Measurements from ENCODE around the gene E2F6.
A peak's percentile ranks its signal among the peaks of the same experiment; 100 is the strongest.

Gene E2F6

GRCh38 chr2:11480406-11480805 is 14.4 kb upstream of the E2F6 start:
- peaks cover 31% of the 10 kb centered on the region for H3K27me3 ChIP-seq (ENCODE audit: insufficient read depth, low read length)
- no peak overlapping the region for H3K27ac ChIP-seq (ENCODE audit: low read depth, low read length)
- H3K36me3 ChIP-seq (ENCODE audit: insufficient read depth, low read length) = no peaks in the 10 kb centered on the region
- no peak overlapping the region for H3K9ac ChIP-seq (ENCODE audit: low read depth, low read length)
- H3K4me1 ChIP-seq (ENCODE audit: insufficient read depth, low read length) = 0 out of 2 replicates have a peak, but pooled peaks cover 6% of the 10 kb centered on the region
- no peak overlapping the region for H3K4me3 ChIP-seq (ENCODE audit: low read length)
- no peaks in the 10 kb centered on the region for H3K9me3 ChIP-seq (ENCODE audit: insufficient read depth, low read depth, low read length)
- 90% methylated on average over 3 of the region's 4 CpGs for WGBS

GRCh38 chr2:11478899-11479605 is 13.1 kb upstream of the E2F6 start:
- Histone ChIP-seq H3K27me3 (ENCODE audit: insufficient read depth, low read length) (peaks cover 31% of the 10 kb centered on the region), H3K27ac (ENCODE audit: low read depth, low read length) (no peak overlapping the region), H3K4me1 (ENCODE audit: insufficient read depth, low read length) (0 out of 2 replicates have a peak, but pooled peaks cover 4% of the 10 kb centered on the region), H3K4me3 (ENCODE audit: low read length) (no peak overlapping the region), H3K9ac (ENCODE audit: low read depth, low read length) (no peak overlapping the region), H3K36me3 (ENCODE audit: insufficient read depth, low read length) (no peaks in the 10 kb centered on the region), H3K9me3 (ENCODE audit: insufficient read depth, low read depth, low read length) (no peaks in the 10 kb centered on the region)
- WGBS = 82% methylated on average over 12 of the region's 12 CpGs

- Histone ChIP-seq H3K9ac (ENCODE audit: low read depth, low read length) (no peak overlapping the region), H3K36me3 (ENCODE audit: insufficient read depth, low read length) (no peaks in the 10 kb centered on the region), H3K27ac (ENCODE audit: low read depth, low read length) (no peak overlapping the region), H3K27me3 (ENCODE audit: insufficient read depth, low read length) (peaks cover 26% of the 10 kb centered on the region), H3K4me3 (ENCODE audit: low read length) (no peak overlapping the region), H3K4me1 (ENCODE audit: insufficient read depth, low read length) (no peaks in the 10 kb centered on the region), H3K9me3 (ENCODE audit: insufficient read depth, low read depth, low read length) (no peaks in the 10 kb centered on the region)
- 39% methylated on average over 2 of the region's 2 CpGs for WGBS
Observed at GRCh38 chr2:11477994-11478393, 12.0 kb upstream of the E2F6 start.

GRCh38 chr2:11473659-11474433 is 7.9 kb upstream of the E2F6 start:
- H3K9ac ChIP-seq (ENCODE audit: low read depth, low read length) = no peak overlapping the region

GRCh38 chr2:11467749-11468148 is 1.8 kb upstream of the E2F6 start:
- WGBS = 92% methylated on average over 6 of the region's 6 CpGs
- Histone ChIP-seq H3K27me3 (ENCODE audit: insufficient read depth, low read length) (peaks cover 11% of the 10 kb centered on the region), H3K27ac (ENCODE audit: low read depth, low read length) (no peak overlapping the region), H3K36me3 (ENCODE audit: insufficient read depth, low read length) (peaks cover 19% of the 10 kb centered on the region), H3K4me1 (ENCODE audit: insufficient read depth, low read length) (no peaks in the 10 kb centered on the region; the same call in 1 of the 2 replicates), H3K9ac (ENCODE audit: low read depth, low read length) (no peak overlapping the region), H3K4me3 (ENCODE audit: low read length) (no peak overlapping the region), H3K9me3 (ENCODE audit: insufficient read depth, low read depth, low read length) (no peaks in the 10 kb centered on the region)

More at GRCh38 chr2:11473659-11474433, 7.9 kb upstream of the E2F6 start:
- WGBS = 88% methylated on average over 10 of the region's 10 CpGs
- Histone ChIP-seq H3K27me3 (ENCODE audit: insufficient read depth, low read length) (no peaks in the 10 kb centered on the region), H3K9me3 (ENCODE audit: insufficient read depth, low read depth, low read length) (no peaks in the 10 kb centered on the region), H3K4me3 (ENCODE audit: low read length) (no peak overlapping the region), H3K4me1 (ENCODE audit: insufficient read depth, low read length) (no peaks in the 10 kb centered on the region), H3K27ac (ENCODE audit: low read depth, low read length) (no peak overlapping the region), H3K36me3 (ENCODE audit: insufficient read depth, low read length) (no peaks in the 10 kb centered on the region)

GRCh38 chr2:11467129-11467649 is 1.2 kb upstream of the E2F6 start:
- WGBS = 93% methylated on average over 5 of the region's 5 CpGs
- H3K9ac ChIP-seq (ENCODE audit: low read depth, low read length) = no peak overlapping the region
- H3K4me3 ChIP-seq (ENCODE audit: low read length) = no peak overlapping the region

GRCh38 chr2:11466307-11467128 is 557 bp upstream of the E2F6 start:
- Histone ChIP-seq H3K36me3 (ENCODE audit: insufficient read depth, low read length) (peaks cover 19% of the 10 kb centered on the region), H3K9ac (ENCODE audit: low read depth, low read length) (peak overlapping the region; percentile 55; the same call in 1 of the 2 replicates), H3K27me3 (ENCODE audit: insufficient read depth, low read length) (peaks cover 11% of the 10 kb centered on the region), H3K4me3 (ENCODE audit: low read length) (peak overlapping the region; percentile 61), H3K9me3 (ENCODE audit: insufficient read depth, low read depth, low read length) (no peaks in the 10 kb centered on the region), H3K27ac (ENCODE audit: low read depth, low read length) (no peak overlapping the region), H3K4me1 (ENCODE audit: insufficient read depth, low read length) (no peaks in the 10 kb centered on the region; the same call in 1 of the 2 replicates)
- WGBS = 64% methylated on average over 26 of the region's 26 CpGs

More at GRCh38 chr2:11467129-11467649, 1.2 kb upstream of the E2F6 start:
- H3K4me1 ChIP-seq (ENCODE audit: insufficient read depth, low read length) = no peaks in the 10 kb centered on the region; the same call in 1 of the 2 replicates
- peaks cover 11% of the 10 kb centered on the region for H3K27me3 ChIP-seq (ENCODE audit: insufficient read depth, low read length)
- no peaks in the 10 kb centered on the region for H3K9me3 ChIP-seq (ENCODE audit: insufficient read depth, low read depth, low read length)
- H3K27ac ChIP-seq (ENCODE audit: low read depth, low read length) = no peak overlapping the region
- peaks cover 19% of the 10 kb centered on the region for H3K36me3 ChIP-seq (ENCODE audit: insufficient read depth, low read length)

GRCh38 chr2:11465110-11465484 is 864 bp downstream of the E2F6 start:
- Histone ChIP-seq H3K9ac (ENCODE audit: low read depth, low read length) (peak overlapping the region; percentile 55), H3K9me3 (ENCODE audit: insufficient read depth, low read depth, low read length) (no peaks in the 10 kb centered on the region), H3K4me1 (ENCODE audit: insufficient read depth, low read length) (no peaks in the 10 kb centered on the region; the same call in 1 of the 2 replicates), H3K27me3 (ENCODE audit: insufficient read depth, low read length) (peaks cover 11% of the 10 kb centered on the region), H3K4me3 (ENCODE audit: low read length) (peak overlapping the region; percentile 61), H3K36me3 (ENCODE audit: insufficient read depth, low read length) (peaks cover 19% of the 10 kb centered on the region), H3K27ac (ENCODE audit: low read depth, low read length) (no peak overlapping the region)
- 87% methylated on average over 5 of the region's 6 CpGs for WGBS

GRCh38 chr2:11459816-11460215 is 6.1 kb downstream of the E2F6 start:
- H3K27ac ChIP-seq (ENCODE audit: low read depth, low read length) = no peak overlapping the region
- WGBS = 96% methylated on average over 4 of the region's 4 CpGs
- peaks cover 28% of the 10 kb centered on the region for H3K36me3 ChIP-seq (ENCODE audit: insufficient read depth, low read length)
- H3K27me3 ChIP-seq (ENCODE audit: insufficient read depth, low read length) = no peaks in the 10 kb centered on the region
- no peak overlapping the region for H3K4me3 ChIP-seq (ENCODE audit: low read length)
- no peaks in the 10 kb centered on the region for H3K9me3 ChIP-seq (ENCODE audit: insufficient read depth, low read depth, low read length)
- H3K9ac ChIP-seq (ENCODE audit: low read depth, low read length) = no peak overlapping the region
- H3K4me1 ChIP-seq (ENCODE audit: insufficient read depth, low read length) = no peaks in the 10 kb centered on the region

GRCh38 chr2:11458753-11459152 is 7.2 kb downstream of the E2F6 start:
- 87% methylated on average over 3 of the region's 3 CpGs for WGBS
- H3K9ac ChIP-seq (ENCODE audit: low read depth, low read length) = no peak overlapping the region
- H3K9me3 ChIP-seq (ENCODE audit: insufficient read depth, low read depth, low read length) = no peaks in the 10 kb centered on the region
- H3K4me1 ChIP-seq (ENCODE audit: insufficient read depth, low read length) = no peaks in the 10 kb centered on the region
- H3K36me3 ChIP-seq (ENCODE audit: insufficient read depth, low read length) = peaks cover 28% of the 10 kb centered on the region
- H3K27me3 ChIP-seq (ENCODE audit: insufficient read depth, low read length) = no peaks in the 10 kb centered on the region
- H3K4me3 ChIP-seq (ENCODE audit: low read length) = no peak overlapping the region
- H3K27ac ChIP-seq (ENCODE audit: low read depth, low read length) = no peak overlapping the region

Data from HUES64 (cell line).